ENCODE measurements around the gene GBP7.

- TF ChIP-seq EZH2phosphoT487 (IDR thresholded peaks at IDR 0.05; ENCODE audit: borderline replicate concordance, low read depth, low read length) (no peak), CTCF (conservative IDR thresholded peaks at IDR 0.05; ENCODE audit: low read length) (no peak)
Measured at GRCh38 chr1:89198081-89198480, 22.3 kb upstream of the GBP7 start.

Measured in OCI-LY7 (cell line).